K562 (cell line): ENCODE measurements around the gene GARNL3. TPM values are rescaled to one million over a fixed set of nuclear protein-coding genes. Genes with fewer than 3 reads are reported as not detected.

Source experiments
- CBX5 ChIP-seq: IDR thresholded peaks from 2 replicates; pipeline ENCODE4 v1.6.1; 2014; ENCODE audit warnings: low read depth, borderline replicate concordance
- EP300 ChIP-seq: IDR thresholded peaks from 2 replicates; pipeline ENCODE4 v1.6.1; 2012; ENCODE audit warnings: low read length, improper control_type of control experiment
- HMBOX1 ChIP-seq: sonication (generic); IDR thresholded peaks from 2 replicates; pipeline ENCODE4 v1.6.1; 2016
- HMGXB4 ChIP-seq: sonication (generic); formaldehyde crosslinking; IDR thresholded peaks from 2 replicates; pipeline ENCODE4 v1.8.1; 2023; ENCODE audit warnings: mild to moderate bottlenecking, missing genetic modification reagents
- KLF6 ChIP-seq: fragments of 250-450 bp; sonication (Bioruptor Pico); IDR thresholded peaks from 2 replicates; pipeline ENCODE4 v1.4.0; 2020; ENCODE audit warnings: mild to moderate bottlenecking, moderate library complexity, borderline replicate concordance
- MYBL2 ChIP-seq, 2 experiments: fragments of 450-650 bp in 1 of 2; sonication (generic) in 1 of 2; formaldehyde crosslinking in 1 of 2; IDR thresholded peaks; 2 replicates each; pipeline versions ENCODE4 v1.6.1 to v1.8.1; 2017 to 2022; ENCODE audit warnings: borderline replicate concordance in 1 of 2, inconsistent platforms in 1 of 2, low read depth in 1 of 2, mild to moderate bottlenecking in 1 of 2, missing genetic modification reagents in 1 of 2, moderate library complexity in 1 of 2
- RAD21 ChIP-seq, 2 experiments: fragments of 250-450 bp in 1 of 2; fragments of 450-650 bp in 1 of 2; sonication (Bioruptor Pico) in 1 of 2; formaldehyde crosslinking in 1 of 2; IDR thresholded peaks in 1 of 2; conservative IDR thresholded peaks in 1 of 2; 2 replicates each; pipeline versions ENCODE4 v1.4.0 to v1.8.0; 2020 to 2022; ENCODE audit warnings: mild to moderate bottlenecking in 2 of 2, moderate library complexity in 1 of 2
- RBM14 ChIP-seq: fragments of 200-400 bp; formaldehyde crosslinking; IDR thresholded peaks from 2 replicates; pipeline ENCODE4 v1.6.1; 2018; ENCODE audit warnings: low read depth, mild to moderate bottlenecking, low read length, moderate library complexity, borderline replicate concordance; ENCODE audit not compliant: insufficient read depth
- SIX5 ChIP-seq, 2 experiments: IDR thresholded peaks; 2 replicates each; pipeline ENCODE4 v1.6.1; 2011; ENCODE audit warnings: low read length in 2 of 2, borderline replicate concordance in 1 of 2, low read depth in 1 of 2, mild to moderate bottlenecking in 1 of 2, moderate library complexity in 1 of 2; ENCODE audit not compliant: insufficient read depth in 1 of 2
- SP1 ChIP-seq: sonication (generic); formaldehyde crosslinking; IDR thresholded peaks from 2 replicates; pipeline ENCODE4 v1.8.1; 2022; ENCODE audit warnings: mild to moderate bottlenecking, missing genetic modification reagents
- TRIM28 ChIP-seq: fragments of 450-650 bp; IDR thresholded peaks from 2 replicates; pipeline ENCODE4 v1.6.1; 2017
- U2AF1 ChIP-seq: fragments of 200-400 bp; formaldehyde crosslinking; optimal IDR thresholded peaks from 2 replicates; pipeline ENCODE3; 2017; ENCODE audit warnings: mild to moderate bottlenecking, low read depth, low read length, moderate library complexity
- ZNF121 ChIP-seq: sonication (generic); formaldehyde crosslinking; conservative IDR thresholded peaks from 2 replicates; pipeline ENCODE4 v1.8.0; 2022; ENCODE audit warnings: missing genetic modification reagents
- ZNF444 ChIP-seq: fragments of 250-450 bp; sonication (Bioruptor Pico); IDR thresholded peaks from 2 replicates; pipeline ENCODE4 v1.4.0; 2020; ENCODE audit warnings: mild to moderate bottlenecking, moderate library complexity
- ZSCAN29 ChIP-seq: fragments of 450-650 bp; IDR thresholded peaks from 2 replicates; pipeline ENCODE4 v1.6.1; 2017
- polyA plus RNA-seq, 8 experiments: library from polyadenylated mRNA; depleted of rRNA in 4 of 8; stranded (reverse) in 5 of 8; unstranded in 3 of 8; fragments of >200 nt; fragmentation: Nextera tagmentation in 2 of 8; fragmentation: Illumina TruSeq in 1 of 8; extraction: Ambion mirVana in 2 of 8; extraction: Trizol in 1 of 8; gene quantifications; 2 replicates each; pipeline versions ENCODE4 v1.2.1 to v1.2.3, GENCODE V29; 2011 to 2014; ENCODE audit warnings: inconsistent platforms in 1 of 8, missing spikeins in 1 of 8
- total RNA-seq, 7 experiments: library from RNA; depleted of rRNA in 6 of 7; stranded (reverse); fragments of >200 nt in 6 of 7; fragmentation: Illumina TruSeq in 2 of 7; extraction: Trizol in 2 of 7; gene quantifications; 2 replicates each; pipeline versions ENCODE4 v1.2.1 to v1.2.3, GENCODE V29; 2011 to 2021; ENCODE audit warnings: low replicate concordance in 1 of 7
- TF ChIP-seq, protein P1 (sequence below): sonication (generic); formaldehyde crosslinking; IDR thresholded peaks from 2 replicates; pipeline ENCODE4 v1.8.1; 2023; ENCODE audit warnings: mild to moderate bottlenecking, missing genetic modification reagents
- TF ChIP-seq, protein P2 (sequence below): sonication (generic); formaldehyde crosslinking; IDR thresholded peaks from 2 replicates; pipeline ENCODE4 v1.8.0; 2022; ENCODE audit warnings: missing genetic modification reagents, mild to moderate bottlenecking, borderline replicate concordance
- TF ChIP-seq, protein P3 (sequence below): fragments of 150-350 bp; conservative IDR thresholded peaks from 2 replicates; pipeline ENCODE4 v1.6.1; 2014; ENCODE audit warnings: low read length

The GARNL3 gene
- total and polyA plus RNA-seq, 9 of the 15 experiments (the other 6 are each of a cell fraction or from before 2014, with no cell fraction given) = 0.35 to 2.7 (median 1.6) TPM

DNA sequence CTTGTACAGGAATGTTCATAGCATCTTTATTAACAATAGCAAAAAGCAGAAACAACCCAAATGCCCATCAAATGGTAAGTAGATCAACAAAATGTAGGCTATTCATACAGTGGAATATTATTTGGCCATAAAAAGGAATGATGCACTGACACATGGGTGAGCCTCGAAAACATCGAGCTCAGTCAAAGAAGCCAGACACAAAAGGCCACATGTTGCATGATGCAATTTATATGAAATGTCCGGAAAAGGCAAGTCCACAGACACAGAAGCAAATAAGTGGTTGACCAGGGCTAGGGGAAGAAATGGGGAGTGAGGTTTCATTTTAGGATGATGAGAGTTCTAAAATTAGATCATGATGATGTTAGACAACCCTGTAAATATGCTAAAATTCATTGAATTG is 115.9 kb downstream of the GARNL3 start (continued):
- TF ChIP-seq HMGXB4 (CRISPR knock-in tag) (no peak), ZNF121 (no peak), TRIM28 (no peak), ZNF444 (CRISPR knock-in tag) (no peak), KLF6 (peak; percentile 21; the same call in 1 of the 2 replicates), U2AF1 (no peak), EP300 (0 out of 2 replicates have a peak, but pooled peaks have one; percentile 7), MYBL2 (IDR thresholded peaks at IDR 0.05; ENCODE audit: low read depth) (no peak), MYBL2 (CRISPR knock-in tag; IDR thresholded peaks at IDR 0.05; ENCODE audit: borderline replicate concordance) (no peak), RBM14 (no peak), CBX5 (no peak), HMBOX1 (no peak), RAD21 (CRISPR knock-in tag; conservative IDR thresholded peaks at IDR 0.05 in 1 of 2, IDR thresholded peaks at IDR 0.05 in 1 of 2) (no peak), ZSCAN29 (no peak), SP1 (CRISPR knock-in tag) (no peak), SIX5 (IDR thresholded peaks at IDR 0.05; ENCODE audit: borderline replicate concordance in 1 of 2, insufficient read depth in 1 of 2, low read depth in 1 of 2, low read length in 2 of 2) (no peak)
- TF ChIP-seq, protein P1, sequence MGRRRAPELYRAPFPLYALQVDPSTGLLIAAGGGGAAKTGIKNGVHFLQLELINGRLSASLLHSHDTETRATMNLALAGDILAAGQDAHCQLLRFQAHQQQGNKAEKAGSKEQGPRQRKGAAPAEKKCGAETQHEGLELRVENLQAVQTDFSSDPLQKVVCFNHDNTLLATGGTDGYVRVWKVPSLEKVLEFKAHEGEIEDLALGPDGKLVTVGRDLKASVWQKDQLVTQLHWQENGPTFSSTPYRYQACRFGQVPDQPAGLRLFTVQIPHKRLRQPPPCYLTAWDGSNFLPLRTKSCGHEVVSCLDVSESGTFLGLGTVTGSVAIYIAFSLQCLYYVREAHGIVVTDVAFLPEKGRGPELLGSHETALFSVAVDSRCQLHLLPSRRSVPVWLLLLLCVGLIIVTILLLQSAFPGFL (CRISPR knock-in tag) = no peak
- TF ChIP-seq, protein P2, sequence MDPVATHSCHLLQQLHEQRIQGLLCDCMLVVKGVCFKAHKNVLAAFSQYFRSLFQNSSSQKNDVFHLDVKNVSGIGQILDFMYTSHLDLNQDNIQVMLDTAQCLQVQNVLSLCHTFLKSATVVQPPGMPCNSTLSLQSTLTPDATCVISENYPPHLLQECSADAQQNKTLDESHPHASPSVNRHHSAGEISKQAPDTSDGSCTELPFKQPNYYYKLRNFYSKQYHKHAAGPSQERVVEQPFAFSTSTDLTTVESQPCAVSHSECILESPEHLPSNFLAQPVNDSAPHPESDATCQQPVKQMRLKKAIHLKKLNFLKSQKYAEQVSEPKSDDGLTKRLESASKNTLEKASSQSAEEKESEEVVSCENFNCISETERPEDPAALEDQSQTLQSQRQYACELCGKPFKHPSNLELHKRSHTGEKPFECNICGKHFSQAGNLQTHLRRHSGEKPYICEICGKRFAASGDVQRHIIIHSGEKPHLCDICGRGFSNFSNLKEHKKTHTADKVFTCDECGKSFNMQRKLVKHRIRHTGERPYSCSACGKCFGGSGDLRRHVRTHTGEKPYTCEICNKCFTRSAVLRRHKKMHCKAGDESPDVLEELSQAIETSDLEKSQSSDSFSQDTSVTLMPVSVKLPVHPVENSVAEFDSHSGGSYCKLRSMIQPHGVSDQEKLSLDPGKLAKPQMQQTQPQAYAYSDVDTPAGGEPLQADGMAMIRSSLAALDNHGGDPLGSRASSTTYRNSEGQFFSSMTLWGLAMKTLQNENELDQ (CRISPR knock-in tag) = no peak
- TF ChIP-seq, protein P3, sequence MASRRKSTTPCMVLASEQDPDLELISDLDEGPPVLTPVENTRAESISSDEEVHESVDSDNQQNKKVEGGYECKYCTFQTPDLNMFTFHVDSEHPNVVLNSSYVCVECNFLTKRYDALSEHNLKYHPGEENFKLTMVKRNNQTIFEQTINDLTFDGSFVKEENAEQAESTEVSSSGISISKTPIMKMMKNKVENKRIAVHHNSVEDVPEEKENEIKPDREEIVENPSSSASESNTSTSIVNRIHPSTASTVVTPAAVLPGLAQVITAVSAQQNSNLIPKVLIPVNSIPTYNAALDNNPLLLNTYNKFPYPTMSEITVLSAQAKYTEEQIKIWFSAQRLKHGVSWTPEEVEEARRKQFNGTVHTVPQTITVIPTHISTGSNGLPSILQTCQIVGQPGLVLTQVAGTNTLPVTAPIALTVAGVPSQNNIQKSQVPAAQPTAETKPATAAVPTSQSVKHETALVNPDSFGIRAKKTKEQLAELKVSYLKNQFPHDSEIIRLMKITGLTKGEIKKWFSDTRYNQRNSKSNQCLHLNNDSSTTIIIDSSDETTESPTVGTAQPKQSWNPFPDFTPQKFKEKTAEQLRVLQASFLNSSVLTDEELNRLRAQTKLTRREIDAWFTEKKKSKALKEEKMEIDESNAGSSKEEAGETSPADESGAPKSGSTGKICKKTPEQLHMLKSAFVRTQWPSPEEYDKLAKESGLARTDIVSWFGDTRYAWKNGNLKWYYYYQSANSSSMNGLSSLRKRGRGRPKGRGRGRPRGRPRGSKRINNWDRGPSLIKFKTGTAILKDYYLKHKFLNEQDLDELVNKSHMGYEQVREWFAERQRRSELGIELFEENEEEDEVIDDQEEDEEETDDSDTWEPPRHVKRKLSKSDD = no peak
